GM13976 (cell line): ENCODE results near the gene CIAO1.

ENCODE experiments used
- DNase-seq: peaks from one replicate; pipeline ENCODE4 v3.0.0; 2012; ENCODE audit warnings: low spot score
- CTCF ChIP-seq: IDR thresholded peaks from 2 replicates; pipeline ENCODE4 v1.5.1; 2012; ENCODE audit warnings: borderline replicate concordance, mild to moderate bottlenecking; ENCODE audit not compliant: insufficient read depth; ENCODE audit errors: extremely low read depth, missing control alignments, control extremely low read depth
- in situ Hi-C: fragments of 300-500 bp; cut with MboI; formaldehyde crosslinking; loops from one replicate; pipeline ENCODE4 v1.12.0; 2022; ENCODE audit warnings: low sequenced_read_pairs, mixed read lengths, inconsistent platforms; ENCODE audit not compliant: unreplicated experiment

CIAO1 gene

GRCh38 chr2:96248624-96249023, 17.4 kb upstream of the CIAO1 start:
- in situ Hi-C loops: no loop called here
- DNase-seq: no peak
- TF ChIP-seq CTCF: no peak

DNA sequence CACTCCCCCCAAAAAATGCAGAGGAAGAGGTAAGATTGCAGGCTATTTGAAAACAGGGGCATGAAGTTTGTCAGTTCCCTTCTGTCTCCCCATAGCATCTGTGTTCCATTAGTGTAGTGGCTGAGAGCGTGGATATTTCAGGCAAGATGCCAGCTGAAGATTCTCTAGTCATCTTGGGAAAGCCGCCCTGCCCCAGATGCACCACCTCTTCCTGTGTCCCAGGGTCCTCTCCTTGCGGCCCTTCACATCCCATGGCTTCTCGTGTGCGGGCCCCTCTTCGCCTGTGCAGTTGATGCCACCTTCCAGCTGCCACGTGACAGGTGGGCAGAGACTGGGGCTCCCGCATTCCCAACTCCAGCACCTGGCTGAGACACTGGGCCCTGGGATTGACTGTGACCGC, 16.4 kb upstream of the CIAO1 start:
- no peak for DNase-seq
- in situ Hi-C loops: loop anchor here (25.0 kb wide), 1 partner anchor 237 kb away; no protein-coding TSS in a partner anchor
- TF ChIP-seq CTCF: no peak

GRCh38 chr2:96250188-96250587, 15.8 kb upstream of the CIAO1 start:
- TF ChIP-seq CTCF: no peak
- in situ Hi-C loops: loop anchor here (25.0 kb wide), 1 partner anchor 238 kb away; no protein-coding TSS in a partner anchor
- DNase-seq: no peak

- DNase-seq: no peak
- TF ChIP-seq CTCF: no peak
These were observed 14.2 kb upstream of the CIAO1 start for GRCh38 chr2:96251721-96252292.

DNA sequence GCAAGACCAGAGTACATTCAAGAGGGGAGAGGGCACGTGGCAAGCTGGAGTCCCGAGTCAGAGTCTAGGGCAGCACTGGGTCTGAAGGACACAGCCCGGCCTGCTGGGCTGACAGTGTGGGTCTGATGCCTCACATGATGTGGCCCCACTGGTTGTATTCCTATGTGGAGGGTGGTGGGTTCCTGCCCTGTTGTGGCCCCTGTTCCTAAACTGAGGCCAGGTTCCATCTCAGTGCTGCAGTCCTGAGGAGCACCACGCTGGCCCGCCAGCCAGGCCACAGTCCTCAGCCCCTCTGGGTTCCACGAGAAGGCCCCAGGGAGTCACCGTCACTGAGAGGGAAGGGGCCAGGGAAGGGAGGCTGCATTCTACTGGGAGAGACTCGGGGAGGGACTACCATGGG, 13.5 kb upstream of the CIAO1 start:
- no peak for TF ChIP-seq CTCF
- in situ Hi-C loops: loop anchor here (25.0 kb wide), 1 partner anchor 240 kb away; no protein-coding TSS in a partner anchor
- DNase-seq: no peak

More at GRCh38 chr2:96251721-96252292, 14.2 kb upstream of the CIAO1 start:
- in situ Hi-C loops: loop anchor here (25.0 kb wide), 1 partner anchor 240 kb away; no protein-coding TSS in a partner anchor

DNA sequence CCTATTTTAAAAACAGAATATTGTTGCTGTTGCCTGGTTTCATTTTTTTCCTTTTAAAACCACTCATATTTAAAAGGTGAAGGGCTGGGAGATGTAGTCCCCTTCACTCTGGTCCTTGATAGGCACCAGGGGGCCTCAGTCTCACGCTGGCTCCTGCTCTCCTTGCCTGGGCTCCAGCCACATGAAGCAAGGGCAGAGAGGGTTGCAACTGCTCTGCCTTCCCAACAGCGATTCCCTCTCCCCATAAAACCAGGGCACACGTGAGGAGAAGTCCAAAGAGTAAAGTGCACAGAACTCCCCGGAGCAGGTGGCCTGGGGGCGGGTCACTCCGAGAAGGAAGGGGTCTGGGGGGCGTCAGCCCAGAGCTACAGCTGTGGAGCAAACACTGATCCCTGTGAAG, 13.0 kb upstream of the CIAO1 start:
- in situ Hi-C loops: loop anchor here (25.0 kb wide), 1 partner anchor 241 kb away; no protein-coding TSS in a partner anchor
- DNase-seq: no peak
- no peak for TF ChIP-seq CTCF
